Neural cell (in vitro differentiated cells): ENCODE results near the gene NYAP2. TPM values are rescaled to one million over a fixed set of nuclear protein-coding genes. Genes with fewer than 3 reads are reported as not detected.

Experiments used
- H2AFZ ChIP-seq: fragments of 200-600, 300-800 bp; sonication (generic), shearing (Covaris generic); 2 replicates; pipeline ENCODE4 v1.6.0; 2014; ENCODE audit warnings: low read depth, mild to moderate bottlenecking, antibody characterized with exemption, low read length, moderate library complexity
- H3F3A ChIP-seq: fragments of 200-600 bp; shearing (Covaris generic); 2 replicates; pipeline ENCODE4 v1.6.1; 2016; ENCODE audit warnings: mild to moderate bottlenecking, moderate library complexity, mixed read lengths, antibody characterized with exemption, low read length; ENCODE audit not compliant: insufficient read depth, poor library complexity, severe bottlenecking
- H3K27ac ChIP-seq: fragments of 200-600, 300-800 bp; sonication (generic), shearing (Covaris generic); 2 replicates; pipeline ENCODE4 v1.5.1; 2014; ENCODE audit warnings: mild to moderate bottlenecking, low read length, moderate library complexity
- H3K27me3 ChIP-seq: fragments of 300-800, 200-600 bp; sonication (generic), shearing (Covaris generic); 2 replicates; pipeline ENCODE4 v1.6.0; 2014; ENCODE audit warnings: mild to moderate bottlenecking, low read depth, low read length, moderate library complexity; ENCODE audit not compliant: insufficient read depth
- H3K36me3 ChIP-seq: fragments of 300-800, 200-600 bp; sonication (generic), shearing (Covaris generic); 2 replicates; pipeline ENCODE4 v1.5.1; 2014; ENCODE audit warnings: mild to moderate bottlenecking, antibody characterized with exemption, low read length, moderate library complexity; ENCODE audit not compliant: insufficient read depth
- H3K4me2 ChIP-seq: fragments of 300-800, 200-600 bp; sonication (generic), shearing (Covaris generic); 2 replicates; pipeline ENCODE4 v1.6.0; 2014; ENCODE audit warnings: mild to moderate bottlenecking, low read length
- H3K4me3 ChIP-seq: fragments of 300-800, 200-600 bp; sonication (generic), shearing (Covaris generic); 2 replicates; pipeline ENCODE4 v1.5.1; 2014; ENCODE audit warnings: mild to moderate bottlenecking, low read length, moderate library complexity
- H3K79me2 ChIP-seq: fragments of 200-600 bp; shearing (Covaris generic); replicated peaks from 2 replicates; pipeline ENCODE4 v1.6.0; 2014; ENCODE audit warnings: mild to moderate bottlenecking, low read length, moderate library complexity; ENCODE audit not compliant: insufficient read depth
- H3K9ac ChIP-seq: fragments of 300-800, 200-600 bp; sonication (generic), shearing (Covaris generic); 2 replicates; pipeline ENCODE4 v1.6.1; 2016; ENCODE audit warnings: mild to moderate bottlenecking, low read length, mixed read lengths
- H3K9me2 ChIP-seq: fragments of 200-600 bp; shearing (Covaris generic); 2 replicates; pipeline ENCODE4 v1.6.1; 2016; ENCODE audit warnings: mild to moderate bottlenecking, low read length, mixed read lengths; ENCODE audit not compliant: insufficient read depth
- H3K9me3 ChIP-seq: fragments of 200-600, 300-800 bp; sonication (generic), shearing (Covaris generic); 2 replicates; pipeline ENCODE4 v1.6.1; 2016; ENCODE audit warnings: mild to moderate bottlenecking, mixed run types, low read length, moderate library complexity, mixed read lengths
- H4K20me1 ChIP-seq: fragments of 200-600 bp; shearing (Covaris generic); 2 replicates; pipeline ENCODE4 v1.6.1; 2016; ENCODE audit warnings: mild to moderate bottlenecking, mixed run types; ENCODE audit not compliant: insufficient read depth
- EP300 ChIP-seq: fragments of 450-650 bp; conservative IDR thresholded peaks from 2 replicates; pipeline ENCODE4 v1.6.1; 2014; ENCODE audit warnings: antibody characterized with exemption, mild to moderate bottlenecking, moderate library complexity; ENCODE audit not compliant: poor library complexity, severe bottlenecking
- EZH2 ChIP-seq: fragments of 200-600, 300-800 bp; shearing (Covaris generic), sonication (generic); IDR thresholded peaks from 2 replicates; pipeline ENCODE4 v1.6.1; 2014; ENCODE audit warnings: antibody characterized with exemption, low read length, borderline replicate concordance, mild to moderate bottlenecking; ENCODE audit not compliant: insufficient read depth, poor library complexity, severe bottlenecking
- MXI1 ChIP-seq: fragments of 450-650 bp; conservative IDR thresholded peaks from 2 replicates; pipeline ENCODE4 v1.6.1; 2014; ENCODE audit warnings: antibody characterized with exemption, mild to moderate bottlenecking; ENCODE audit not compliant: poor library complexity, severe bottlenecking
- POLR2AphosphoS5 ChIP-seq: IDR thresholded peaks from 2 replicates; pipeline ENCODE4 v1.6.1; 2012
- RAD21 ChIP-seq: fragments of 450-650 bp; conservative IDR thresholded peaks from 2 replicates; pipeline ENCODE4 v1.6.1; 2014; ENCODE audit warnings: antibody characterized with exemption, mild to moderate bottlenecking, moderate library complexity
- SMC3 ChIP-seq: fragments of 450-650 bp; conservative IDR thresholded peaks from 2 replicates; pipeline ENCODE4 v1.6.1; 2014; ENCODE audit warnings: antibody characterized with exemption, mild to moderate bottlenecking, moderate library complexity; ENCODE audit not compliant: poor library complexity
- TAF1 ChIP-seq: IDR thresholded peaks from 2 replicates; pipeline ENCODE4 v1.6.1; 2012; ENCODE audit warnings: low read depth
- polyA plus RNA-seq: library from polyadenylated mRNA; depleted of rRNA; stranded (reverse); fragments of >200 nt; gene quantifications from 2 replicates; pipeline ENCODE4 v1.2.3, GENCODE V29; 2014
- TF ChIP-seq, protein P1 (sequence below): fragments of 450-650 bp; IDR thresholded peaks from 2 replicates; pipeline ENCODE4 v1.5.1; 2014; ENCODE audit warnings: antibody characterized with exemption, mild to moderate bottlenecking, moderate library complexity; ENCODE audit not compliant: poor library complexity, severe bottlenecking
- TF ChIP-seq, protein P2 (sequence below): IDR thresholded peaks from 2 replicates; pipeline ENCODE4 v1.6.1; 2012; ENCODE audit warnings: borderline replicate concordance

NYAP2 gene
- polyA plus RNA-seq, 1 donor from 2014 or later = 0.98 TPM

DNA sequence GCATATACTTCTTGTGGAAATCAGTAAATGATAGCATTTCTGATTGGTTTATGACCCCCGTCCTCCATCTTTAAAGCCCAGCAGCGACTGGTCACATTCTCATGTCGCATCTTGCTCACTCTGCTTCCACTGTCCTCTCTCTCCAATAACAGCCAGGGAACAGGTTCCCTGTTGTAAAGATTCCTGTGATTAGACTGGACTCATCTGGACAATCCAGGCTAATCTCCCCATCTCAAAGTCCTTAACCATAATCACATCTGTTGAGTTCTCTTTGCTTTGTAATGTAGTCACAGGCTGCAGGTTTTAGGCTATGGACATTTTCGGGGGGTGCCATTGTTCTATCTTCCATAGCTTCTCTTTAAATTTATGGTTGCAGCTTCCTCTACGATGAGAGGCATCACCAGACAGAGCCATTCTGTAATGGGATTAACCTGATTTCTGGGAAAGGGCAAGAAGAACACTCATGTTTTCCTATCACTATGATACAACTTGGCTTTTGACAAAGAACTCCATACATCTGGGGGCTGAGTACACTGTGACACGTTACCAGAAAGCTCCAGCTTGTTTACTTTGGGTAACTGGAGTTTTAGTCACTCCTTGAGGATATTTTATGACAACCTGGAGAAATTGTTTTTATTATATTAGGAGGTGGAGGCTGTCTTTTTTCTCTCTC, 159.0 kb downstream of the NYAP2 start:
- Histone ChIP-seq H3K9me3 (no peaks in the 10 kb centered on the region), H3K4me2 (no peak overlapping the region), H4K20me1 (no peaks in the 10 kb centered on the region), H3K9me2 (no peaks in the 10 kb centered on the region), H3K27me3 (no peaks in the 10 kb centered on the region), H2AFZ (no peak overlapping the region), H3F3A (no peaks in the 10 kb centered on the region), H3K36me3 (no peaks in the 10 kb centered on the region), H3K4me3 (no peak overlapping the region), H3K79me2 (no peaks in the 10 kb centered on the region), H3K9ac (no peak overlapping the region), H3K27ac (no peak overlapping the region)
- TF ChIP-seq RAD21 (no peak), EZH2 (no peak), TAF1 (no peak), POLR2AphosphoS5 (no peak), MXI1 (no peak), EP300 (no peak), SMC3 (no peak)
- TF ChIP-seq, protein P1, sequence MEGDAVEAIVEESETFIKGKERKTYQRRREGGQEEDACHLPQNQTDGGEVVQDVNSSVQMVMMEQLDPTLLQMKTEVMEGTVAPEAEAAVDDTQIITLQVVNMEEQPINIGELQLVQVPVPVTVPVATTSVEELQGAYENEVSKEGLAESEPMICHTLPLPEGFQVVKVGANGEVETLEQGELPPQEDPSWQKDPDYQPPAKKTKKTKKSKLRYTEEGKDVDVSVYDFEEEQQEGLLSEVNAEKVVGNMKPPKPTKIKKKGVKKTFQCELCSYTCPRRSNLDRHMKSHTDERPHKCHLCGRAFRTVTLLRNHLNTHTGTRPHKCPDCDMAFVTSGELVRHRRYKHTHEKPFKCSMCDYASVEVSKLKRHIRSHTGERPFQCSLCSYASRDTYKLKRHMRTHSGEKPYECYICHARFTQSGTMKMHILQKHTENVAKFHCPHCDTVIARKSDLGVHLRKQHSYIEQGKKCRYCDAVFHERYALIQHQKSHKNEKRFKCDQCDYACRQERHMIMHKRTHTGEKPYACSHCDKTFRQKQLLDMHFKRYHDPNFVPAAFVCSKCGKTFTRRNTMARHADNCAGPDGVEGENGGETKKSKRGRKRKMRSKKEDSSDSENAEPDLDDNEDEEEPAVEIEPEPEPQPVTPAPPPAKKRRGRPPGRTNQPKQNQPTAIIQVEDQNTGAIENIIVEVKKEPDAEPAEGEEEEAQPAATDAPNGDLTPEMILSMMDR = no peak
- TF ChIP-seq, protein P2, sequence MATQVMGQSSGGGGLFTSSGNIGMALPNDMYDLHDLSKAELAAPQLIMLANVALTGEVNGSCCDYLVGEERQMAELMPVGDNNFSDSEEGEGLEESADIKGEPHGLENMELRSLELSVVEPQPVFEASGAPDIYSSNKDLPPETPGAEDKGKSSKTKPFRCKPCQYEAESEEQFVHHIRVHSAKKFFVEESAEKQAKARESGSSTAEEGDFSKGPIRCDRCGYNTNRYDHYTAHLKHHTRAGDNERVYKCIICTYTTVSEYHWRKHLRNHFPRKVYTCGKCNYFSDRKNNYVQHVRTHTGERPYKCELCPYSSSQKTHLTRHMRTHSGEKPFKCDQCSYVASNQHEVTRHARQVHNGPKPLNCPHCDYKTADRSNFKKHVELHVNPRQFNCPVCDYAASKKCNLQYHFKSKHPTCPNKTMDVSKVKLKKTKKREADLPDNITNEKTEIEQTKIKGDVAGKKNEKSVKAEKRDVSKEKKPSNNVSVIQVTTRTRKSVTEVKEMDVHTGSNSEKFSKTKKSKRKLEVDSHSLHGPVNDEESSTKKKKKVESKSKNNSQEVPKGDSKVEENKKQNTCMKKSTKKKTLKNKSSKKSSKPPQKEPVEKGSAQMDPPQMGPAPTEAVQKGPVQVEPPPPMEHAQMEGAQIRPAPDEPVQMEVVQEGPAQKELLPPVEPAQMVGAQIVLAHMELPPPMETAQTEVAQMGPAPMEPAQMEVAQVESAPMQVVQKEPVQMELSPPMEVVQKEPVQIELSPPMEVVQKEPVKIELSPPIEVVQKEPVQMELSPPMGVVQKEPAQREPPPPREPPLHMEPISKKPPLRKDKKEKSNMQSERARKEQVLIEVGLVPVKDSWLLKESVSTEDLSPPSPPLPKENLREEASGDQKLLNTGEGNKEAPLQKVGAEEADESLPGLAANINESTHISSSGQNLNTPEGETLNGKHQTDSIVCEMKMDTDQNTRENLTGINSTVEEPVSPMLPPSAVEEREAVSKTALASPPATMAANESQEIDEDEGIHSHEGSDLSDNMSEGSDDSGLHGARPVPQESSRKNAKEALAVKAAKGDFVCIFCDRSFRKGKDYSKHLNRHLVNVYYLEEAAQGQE = no peak

DNA sequence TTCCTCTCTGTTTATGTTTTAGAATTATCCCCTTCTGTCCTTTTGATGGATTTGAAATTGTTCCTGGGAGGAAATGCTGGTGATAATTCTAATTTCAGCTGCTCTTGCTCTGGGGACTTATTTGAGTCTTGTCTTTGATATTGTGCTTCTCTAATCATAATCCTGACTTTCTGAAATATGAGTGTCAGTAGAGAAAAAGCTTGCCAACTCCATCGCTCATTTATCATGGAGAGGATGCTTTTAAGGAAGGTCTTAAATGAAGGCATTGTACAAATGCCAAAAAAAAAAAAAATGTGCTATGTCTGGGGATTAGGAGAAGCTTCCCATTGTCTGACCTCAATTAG, 159.5 kb downstream of the NYAP2 start:
- Histone ChIP-seq H3F3A (no peaks in the 10 kb centered on the region), H3K4me3 (no peak overlapping the region), H4K20me1 (no peaks in the 10 kb centered on the region), H3K27me3 (no peaks in the 10 kb centered on the region), H3K36me3 (no peaks in the 10 kb centered on the region), H3K4me2 (no peak overlapping the region), H3K9me3 (no peaks in the 10 kb centered on the region), H3K27ac (no peak overlapping the region), H3K79me2 (no peaks in the 10 kb centered on the region), H3K9me2 (no peaks in the 10 kb centered on the region), H2AFZ (no peak overlapping the region), H3K9ac (no peak overlapping the region)
- TF ChIP-seq TAF1 = no peak
- TF ChIP-seq RAD21 = no peak
- TF ChIP-seq SMC3 = no peak
- TF ChIP-seq, protein P1 = no peak
- TF ChIP-seq POLR2AphosphoS5 = no peak
- TF ChIP-seq EZH2 = no peak
- TF ChIP-seq MXI1 = no peak
- no peak for TF ChIP-seq EP300
- TF ChIP-seq, protein P2 = no peak
